CD4-positive, alpha-beta T cell (primary cell): ENCODE results near the gene ZNF638. TPM values are rescaled to one million over a fixed set of nuclear protein-coding genes. Genes with fewer than 3 reads are reported as not detected.

Experiments used
- ATAC-seq: fragments of 200-7000 bp; cut with Tn5 transposase; one replicate; pipeline ENCODE4 v1.10.0; 2022; ENCODE audit warnings: mild to moderate bottlenecking; ENCODE audit not compliant: poor library complexity
- CTCF ChIA-PET: fragments of 350-600 bp; sonication (Branson Sonifier 250); formaldehyde crosslinking; loops from one replicate; lab custom pipeline; 2021; ENCODE audit warnings: antibody characterized with exemption, inconsistent platforms; lab: Charles Lee
- POLR2A ChIA-PET: fragments of 350-600 bp; sonication (Branson Sonifier 250); formaldehyde crosslinking; loops from one replicate; lab custom pipeline; 2021; ENCODE audit warnings: antibody characterized with exemption, inconsistent platforms; lab: Charles Lee
- DNase-seq, 14 experiments: peaks; one replicate each; pipeline ENCODE4 v3.0.0-alpha.2; 2013 to 2020; ENCODE audit warnings: mixed read lengths in 2 of 14
- H3K27ac ChIP-seq, 2 donors: one replicate each; pipeline versions ENCODE4 v1.5.1 to v1.7.0; 2013; ENCODE audit warnings: low read length in 2 of 2, low read depth in 1 of 2, mild to moderate bottlenecking in 1 of 2
- H3K27me3 ChIP-seq, 2 experiments: 1 replicate in 1 of 2; 2 replicates in 1 of 2; pipeline versions ENCODE4 v1.6.1 to v1.7.0; 2013; ENCODE audit warnings: low read length in 2 of 2, control low read depth in 1 of 2, mild to moderate bottlenecking in 1 of 2, moderate library complexity in 1 of 2; ENCODE audit not compliant: insufficient read depth in 2 of 2, control insufficient read depth in 1 of 2
- H3K36me3 ChIP-seq: one replicate; pipeline ENCODE4 v1.6.1; 2013; ENCODE audit warnings: low read length, control low read depth; ENCODE audit not compliant: insufficient read depth
- H3K4me1 ChIP-seq: one replicate; pipeline ENCODE4 v1.6.1; 2013; ENCODE audit warnings: low read length, control low read depth; ENCODE audit not compliant: insufficient read depth
- H3K4me3 ChIP-seq: one replicate; pipeline ENCODE4 v1.5.1; 2013; ENCODE audit warnings: mild to moderate bottlenecking, low read length, moderate library complexity
- H3K9me3 ChIP-seq, 2 experiments: 1 replicate in 1 of 2; 2 replicates in 1 of 2; pipeline versions ENCODE4 v1.6.1 to v1.7.0; 2013; ENCODE audit warnings: low read length in 2 of 2, mild to moderate bottlenecking in 2 of 2, control low read depth in 1 of 2, moderate library complexity in 1 of 2; ENCODE audit not compliant: control insufficient read depth in 1 of 2, insufficient read depth in 1 of 2
- H3K27ac Mint-ChIP-seq: one replicate; pipeline ENCODE4 v1.8.0; 2020; ENCODE audit warnings: mixed read lengths
- H3K27me3 Mint-ChIP-seq: one replicate; pipeline ENCODE4 v1.8.0; 2021; ENCODE audit warnings: mixed read lengths
- H3K36me3 Mint-ChIP-seq: one replicate; pipeline ENCODE4 v1.8.0; 2021; ENCODE audit warnings: low read depth, mixed read lengths
- H3K4me1 Mint-ChIP-seq: one replicate; pipeline ENCODE4 v1.8.0; 2021; ENCODE audit warnings: low read depth, mixed read lengths
- H3K4me3 Mint-ChIP-seq: one replicate; pipeline ENCODE4 v1.8.0; 2020; ENCODE audit warnings: mild to moderate bottlenecking, mixed read lengths
- H3K9me3 Mint-ChIP-seq: one replicate; pipeline ENCODE4 v1.8.0; 2020; ENCODE audit warnings: mixed read lengths
- CTCF ChIP-seq: fragments of 200-600 bp; IDR thresholded peaks from one replicate; pipeline ENCODE4 v1.8.0; 2022; ENCODE audit warnings: antibody characterized with exemption, mild to moderate bottlenecking
- intact Hi-C, 2 experiments: fragments of 100-400 bp; cut with DNase I in 1 of 2; cut with micrococcal nuclease in 1 of 2; formaldehyde crosslinking; loops; one replicate each; pipeline versions ENCODE4 v1.15.1 to v1.9.0; 2023 to 2025; cut with DNase I, micrococcal nuclease
- total RNA-seq, 174 experiments: library from RNA in 2 of 174; stranded (reverse) in 2 of 174; gene quantifications; one replicate each; pipeline ENCODE4 v1.2.3 and lab custom pipeline; 2021 to 2026

Gene ZNF638
- total RNA-seq, 2 experiments from 2014 or later, result 77.8 to 86.4 TPM

DNA sequence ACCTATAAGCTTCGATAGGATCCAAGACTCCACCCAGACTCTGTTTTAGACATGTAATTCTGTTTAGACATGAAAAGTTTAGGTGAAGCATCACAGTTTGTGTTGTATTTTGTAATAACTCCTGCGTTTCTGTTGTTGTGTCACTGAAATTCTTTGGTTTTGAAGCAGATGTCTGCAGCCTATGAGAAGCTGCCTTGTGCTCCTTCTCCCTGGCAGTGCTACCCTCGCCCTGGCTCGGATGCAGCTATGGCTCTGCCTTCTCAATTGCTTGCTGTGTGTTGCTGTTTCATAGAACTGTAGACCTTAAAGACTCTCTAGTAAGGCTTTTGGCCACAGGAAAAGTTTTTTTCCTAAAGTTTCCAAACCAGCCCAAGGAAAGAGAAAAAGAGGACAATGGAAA lies 40.2 kb upstream of the ZNF638 start:
- no peak for ATAC-seq
- H3K9me3 Mint-ChIP-seq, result no peaks in the 10 kb centered on the region
- no peak overlapping the region for H3K4me3 ChIP-seq
- ChIA-PET CTCF (no interaction called here), POLR2A (no interaction called here)
- H3K9me3 ChIP-seq, result no peaks in the 10 kb centered on the region
- H3K27ac ChIP-seq, result no peak overlapping the region
- no peaks in the 10 kb centered on the region for H3K4me1 Mint-ChIP-seq
- intact Hi-C loops, result no loop called here
- H3K27ac Mint-ChIP-seq, result no peak overlapping the region
- H3K4me3 Mint-ChIP-seq, result no peak overlapping the region
- no peak for DNase-seq
- H3K27me3 ChIP-seq, result peaks cover 0 to 12% of the 10 kb centered on the region in 2 experiments
- no peaks in the 10 kb centered on the region for H3K4me1 ChIP-seq
- TF ChIP-seq CTCF, result no peak
- H3K36me3 ChIP-seq, result no peaks in the 10 kb centered on the region
- no peaks in the 10 kb centered on the region for H3K36me3 Mint-ChIP-seq
- peaks cover 22% of the 10 kb centered on the region for H3K27me3 Mint-ChIP-seq

GRCh38 chr2:71292159-71292558 lies 39.4 kb upstream of the ZNF638 start:
- Histone ChIP-seq H3K4me3 (no peak overlapping the region), H3K9me3 (no peaks in the 10 kb centered on the region), H3K4me1 (no peaks in the 10 kb centered on the region), H3K36me3 (no peaks in the 10 kb centered on the region), H3K27me3 (peaks cover 0 to 9% of the 10 kb centered on the region in 2 experiments), H3K27ac (no peak overlapping the region)
- ATAC-seq, result no peak
- Mint-ChIP-seq H3K4me3 (no peak overlapping the region), H3K36me3 (no peaks in the 10 kb centered on the region), H3K4me1 (no peaks in the 10 kb centered on the region), H3K9me3 (no peaks in the 10 kb centered on the region), H3K27me3 (peaks cover 22% of the 10 kb centered on the region), H3K27ac (no peak overlapping the region)
- ChIA-PET POLR2A (no interaction called here), CTCF (no interaction called here)
- no peak for TF ChIP-seq CTCF
- DNase-seq, result no peak
- intact Hi-C loops, result no loop called here

DNA sequence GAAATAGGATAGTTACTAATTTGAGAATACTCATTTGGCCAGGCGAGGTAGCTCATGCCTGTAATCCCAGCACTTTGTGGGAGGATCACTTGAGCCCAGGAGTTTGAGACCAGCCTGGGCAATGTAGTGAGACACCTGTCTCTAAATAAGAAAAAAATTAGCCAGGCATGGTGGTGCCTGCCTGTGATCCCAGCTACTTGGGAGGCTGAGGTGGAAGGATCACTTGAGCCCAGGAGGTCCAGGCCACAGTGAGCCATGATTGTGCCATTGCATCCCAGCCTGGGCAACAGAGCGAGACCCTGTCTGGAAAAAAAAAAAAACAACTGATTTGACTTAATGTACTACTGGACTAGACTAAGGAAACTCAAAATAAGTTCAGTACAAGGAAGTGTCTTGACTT lies 32.7 kb upstream of the ZNF638 start:
- Histone ChIP-seq H3K27me3 (peaks cover 0 to 2% of the 10 kb centered on the region in 2 experiments), H3K4me1 (no peaks in the 10 kb centered on the region), H3K36me3 (no peaks in the 10 kb centered on the region), H3K4me3 (no peak overlapping the region), H3K9me3 (no peaks in the 10 kb centered on the region), H3K27ac (no peak overlapping the region)
- Mint-ChIP-seq H3K4me1 (no peaks in the 10 kb centered on the region), H3K9me3 (no peaks in the 10 kb centered on the region), H3K36me3 (no peaks in the 10 kb centered on the region), H3K4me3 (no peak overlapping the region), H3K27ac (no peak overlapping the region), H3K27me3 (peaks cover 11% of the 10 kb centered on the region)
- ChIA-PET POLR2A (interaction anchor here (2.0 to 2.3 kb wide), 2 partner anchors 33 to 211 kb away, joined by 16 to 18 read pairs; partner anchors contain the start of gene ZNF638), CTCF (interaction anchor here (0.7 to 3.8 kb wide), 7 partner anchors 9 to 212 kb away, joined by 3 to 90 read pairs (median 3); partner anchors contain the start of gene ZNF638)
- DNase-seq (no peak), ATAC-seq (no peak)
- no peak for TF ChIP-seq CTCF
- intact Hi-C loops, result loop anchor here (1.0 to 5.0 kb wide), 2 partner anchors 211 to 1448 kb away; no protein-coding TSS in a partner anchor
